ENCODE measurements around the gene SCFD1.
A peak's percentile ranks its signal among the peaks of the same experiment; 100 is the strongest.
"Not testable (repeated sequence)": the region's sequence is repeated elsewhere in the genome, so short reads cannot be mapped to it uniquely, and the experiment has no call there.

Gene SCFD1, protein sequence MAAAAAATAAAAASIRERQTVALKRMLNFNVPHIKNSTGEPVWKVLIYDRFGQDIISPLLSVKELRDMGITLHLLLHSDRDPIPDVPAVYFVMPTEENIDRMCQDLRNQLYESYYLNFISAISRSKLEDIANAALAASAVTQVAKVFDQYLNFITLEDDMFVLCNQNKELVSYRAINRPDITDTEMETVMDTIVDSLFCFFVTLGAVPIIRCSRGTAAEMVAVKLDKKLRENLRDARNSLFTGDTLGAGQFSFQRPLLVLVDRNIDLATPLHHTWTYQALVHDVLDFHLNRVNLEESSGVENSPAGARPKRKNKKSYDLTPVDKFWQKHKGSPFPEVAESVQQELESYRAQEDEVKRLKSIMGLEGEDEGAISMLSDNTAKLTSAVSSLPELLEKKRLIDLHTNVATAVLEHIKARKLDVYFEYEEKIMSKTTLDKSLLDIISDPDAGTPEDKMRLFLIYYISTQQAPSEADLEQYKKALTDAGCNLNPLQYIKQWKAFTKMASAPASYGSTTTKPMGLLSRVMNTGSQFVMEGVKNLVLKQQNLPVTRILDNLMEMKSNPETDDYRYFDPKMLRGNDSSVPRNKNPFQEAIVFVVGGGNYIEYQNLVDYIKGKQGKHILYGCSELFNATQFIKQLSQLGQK

GRCh38 chr14:30621940-30622830, at the start of gene SCFD1:
TSS of gene SCFD1 (plus strand) at chr14:30622319. CDS start at chr14:30622339, 20 bp downstream.
- peak; percentile 94 for DNase-seq (ENCODE audit: low spot score)

GRCh38 chr14:30572771-30573170, 49.3 kb upstream of the SCFD1 start:
- no peak for DNase-seq (ENCODE audit: low spot score)

DNA sequence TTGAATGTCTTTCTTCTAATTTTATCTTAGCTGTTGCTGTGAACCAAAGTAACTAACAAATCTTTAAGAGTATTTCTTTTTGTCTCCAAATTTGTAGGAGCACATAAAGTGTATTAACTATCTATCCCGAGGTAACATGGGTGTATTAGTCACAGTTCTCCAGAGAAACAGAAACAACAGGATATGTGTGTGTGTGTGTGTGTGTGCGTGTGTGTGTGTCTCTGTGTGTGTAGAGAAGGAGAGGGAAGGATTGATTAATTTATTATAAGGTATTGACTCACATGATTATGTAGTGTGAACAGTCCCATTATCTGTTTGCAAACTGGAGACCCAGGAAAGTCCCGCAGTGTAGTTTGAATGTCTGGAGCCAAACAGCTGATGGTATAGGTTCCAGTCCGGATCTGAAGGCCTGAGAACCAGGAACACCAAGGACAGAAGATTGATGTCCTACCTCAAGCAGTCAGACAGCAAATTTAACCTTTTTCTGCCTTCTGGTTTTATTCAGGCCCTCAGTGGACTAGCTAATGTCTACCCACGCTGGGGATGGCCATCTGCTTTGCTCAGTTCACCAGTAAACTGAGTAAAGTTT, 48.8 kb upstream of the SCFD1 start:
- no peak for DNase-seq (ENCODE audit: low spot score)

- DNase-seq (ENCODE audit: low spot score), result no peak
Observed at GRCh38 chr14:30573966-30574365, 48.2 kb upstream of the SCFD1 start.

DNA sequence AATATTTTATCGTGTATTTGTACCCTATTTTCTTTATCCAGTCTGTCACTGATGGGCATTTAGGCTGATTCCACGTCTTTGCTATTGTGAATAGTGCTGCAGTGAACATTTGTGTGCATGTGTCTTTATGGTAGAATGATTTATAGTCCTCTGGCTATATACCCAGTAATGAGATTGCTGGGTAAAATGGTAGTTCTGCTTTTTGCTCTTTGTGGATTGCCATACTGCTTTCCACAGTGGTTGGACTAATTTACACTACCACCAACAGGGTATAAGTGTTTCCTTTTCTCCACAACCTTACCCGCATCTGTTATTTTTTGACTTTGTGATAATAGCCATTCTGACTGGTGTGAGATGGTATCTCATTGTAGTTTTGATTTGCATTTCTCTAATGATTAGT, 47.3 kb upstream of the SCFD1 start:
- DNase-seq (ENCODE audit: low spot score), result not testable (repeated sequence)

DNA sequence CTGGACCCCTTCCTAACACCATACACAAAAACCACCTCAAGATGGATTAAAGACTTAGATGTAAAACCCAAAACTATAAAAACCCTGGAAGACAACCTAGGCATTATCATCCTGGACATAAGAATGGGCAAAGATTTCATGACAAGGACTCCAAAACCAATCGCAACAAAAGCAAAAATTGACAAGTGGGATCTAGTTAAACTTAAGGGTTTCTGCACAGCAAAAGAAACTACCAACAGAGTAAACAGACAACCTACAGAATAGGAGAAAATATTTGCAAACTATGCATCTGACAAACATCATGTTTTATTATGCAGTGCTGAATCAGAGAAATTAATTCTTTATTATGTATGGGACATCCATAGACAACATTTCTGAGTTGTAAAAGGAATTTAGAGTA, 45.8 kb upstream of the SCFD1 start:
- not testable (repeated sequence) for DNase-seq (ENCODE audit: low spot score)

DNA sequence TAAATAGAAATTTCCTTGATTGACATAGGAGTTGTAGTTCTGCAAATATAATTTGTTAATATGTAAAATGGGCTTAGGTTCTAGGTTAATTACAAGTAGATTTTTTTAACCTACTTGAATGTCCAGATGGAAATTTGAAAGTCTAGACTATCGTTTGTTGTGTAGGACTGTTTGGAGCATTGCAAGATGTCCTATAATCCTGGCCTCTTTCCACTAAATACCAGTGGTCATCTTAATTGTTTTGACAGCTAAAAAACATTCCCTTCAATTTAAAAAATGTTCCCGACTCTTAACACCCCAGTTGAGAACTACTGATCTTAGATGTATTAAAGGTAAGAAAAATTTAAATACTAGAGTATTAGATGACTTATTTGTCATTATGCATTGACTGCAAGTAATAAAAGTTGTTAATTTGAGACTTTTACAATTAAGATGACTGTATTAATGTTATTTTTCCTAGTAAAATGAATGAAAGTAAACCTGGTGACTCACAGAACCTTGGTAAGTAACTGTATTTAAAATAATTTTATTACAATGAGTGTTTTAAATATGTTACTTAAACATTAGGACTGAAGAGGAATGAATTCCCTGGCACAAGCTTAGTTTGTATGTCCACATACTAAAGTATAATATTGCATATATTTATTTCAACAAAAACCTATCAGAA, 41.4 kb upstream of the SCFD1 start:
- no peak for DNase-seq (ENCODE audit: low spot score)

DNA sequence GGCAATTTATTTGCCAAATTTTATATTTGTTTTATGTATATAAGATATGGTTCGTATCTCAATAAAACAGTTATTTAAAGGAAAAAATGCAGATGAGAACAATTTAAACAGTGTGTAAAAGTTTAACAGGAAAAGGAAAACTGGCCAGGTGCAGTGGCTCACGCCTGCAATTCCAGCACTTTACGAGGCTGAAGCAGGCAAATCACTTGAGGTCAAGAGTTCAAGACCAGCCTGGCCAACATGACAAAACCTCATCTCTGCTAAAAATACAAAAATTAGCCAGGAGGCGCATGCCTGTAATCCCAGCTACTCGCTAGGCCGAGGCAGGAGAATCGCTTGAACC, 40.9 kb upstream of the SCFD1 start:
- no peak for DNase-seq (ENCODE audit: low spot score)

DNA sequence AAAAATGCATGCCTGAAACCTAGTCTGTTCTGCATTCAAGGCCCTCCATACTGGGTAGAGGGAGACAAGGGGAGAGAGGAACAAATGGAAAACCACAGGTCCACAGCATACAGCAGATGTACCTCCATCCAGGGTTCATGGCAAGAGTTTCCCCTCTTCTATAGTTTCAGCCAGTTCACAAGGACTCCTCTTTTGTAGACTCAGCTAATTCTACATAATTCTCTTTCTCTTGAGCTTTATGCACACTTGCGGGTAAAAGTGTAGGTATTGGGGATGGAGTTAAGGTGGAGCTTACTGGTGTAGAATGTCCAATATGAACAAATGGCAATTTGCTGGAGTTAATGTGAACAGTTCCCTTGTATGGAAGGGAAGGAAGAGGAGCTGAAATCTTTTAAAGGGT, 39.7 kb upstream of the SCFD1 start:
- no peak for DNase-seq (ENCODE audit: low spot score)

DNA sequence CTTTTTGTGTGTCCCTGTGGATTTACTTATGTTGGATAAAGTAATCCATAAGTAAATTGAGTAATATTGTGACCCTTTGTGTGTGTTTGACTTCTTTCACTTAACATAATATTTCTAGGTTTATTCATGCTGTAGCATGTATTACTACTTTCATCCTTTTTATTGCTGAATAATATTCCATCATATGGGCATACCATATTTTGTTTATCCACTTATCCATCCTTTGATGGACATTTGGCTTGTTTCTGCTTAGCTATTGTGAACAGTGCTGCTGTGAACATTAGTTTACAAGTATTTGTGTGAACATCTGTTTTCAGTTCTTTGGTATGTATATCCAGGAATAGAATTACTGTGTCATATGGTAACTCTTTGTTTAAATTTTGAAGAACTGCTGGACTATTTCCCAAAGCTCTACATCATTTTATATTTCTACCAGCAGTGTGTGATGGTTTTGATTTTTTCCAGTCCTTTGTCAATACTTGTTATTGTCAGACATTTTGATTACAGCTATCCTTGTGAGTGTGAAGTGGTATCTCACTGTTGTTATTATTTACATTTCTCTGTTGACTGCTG, 38.0 kb upstream of the SCFD1 start:
- DNase-seq (ENCODE audit: low spot score), result no peak

DNA sequence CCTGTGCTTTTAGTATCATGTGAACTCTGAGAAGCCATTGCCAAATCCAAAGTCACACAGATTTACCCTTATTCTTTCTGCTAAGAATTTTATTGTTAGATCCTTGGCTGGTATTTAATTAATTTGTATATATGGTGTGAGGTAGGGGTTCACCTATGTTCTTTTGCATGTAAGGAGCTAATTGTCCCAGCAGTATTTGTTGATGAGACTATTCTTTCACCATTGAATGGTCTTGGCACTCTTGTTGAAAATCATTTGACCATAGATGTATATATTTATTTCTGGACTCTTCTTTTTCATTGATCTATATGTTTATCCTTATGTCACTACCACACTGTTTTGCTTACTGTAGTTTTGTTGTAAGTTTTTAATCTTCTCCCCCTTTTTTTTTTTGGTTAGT, 36.9 kb upstream of the SCFD1 start:
- DNase-seq (ENCODE audit: low spot score), result no peak

- no peak for DNase-seq (ENCODE audit: low spot score)
Observed at GRCh38 chr14:30587141-30587540, 35.0 kb upstream of the SCFD1 start.

GRCh38 chr14:30588873-30589272, 33.2 kb upstream of the SCFD1 start:
- DNase-seq (ENCODE audit: low spot score), result no peak

- DNase-seq (ENCODE audit: low spot score), result no peak
Observed at GRCh38 chr14:30596935-30597334, 25.2 kb upstream of the SCFD1 start.

DNA sequence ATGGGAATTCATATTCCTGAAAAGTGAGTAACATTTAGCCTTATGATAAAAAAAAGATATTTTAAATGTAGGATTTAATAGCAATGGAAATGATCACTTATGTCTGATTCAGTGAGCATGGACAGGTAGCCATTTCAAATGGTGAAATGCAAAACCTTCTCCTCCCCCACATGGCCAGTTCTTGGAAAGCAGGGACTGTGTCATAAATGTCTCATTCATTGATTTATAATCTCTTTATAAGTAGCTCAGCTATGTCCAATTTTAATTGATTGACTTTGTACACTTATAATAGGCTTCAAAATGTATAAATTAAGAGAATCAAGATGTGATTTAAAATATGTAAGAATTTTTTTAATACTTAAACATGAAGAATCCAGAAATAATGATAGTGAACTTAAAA, 24.6 kb upstream of the SCFD1 start:
- DNase-seq (ENCODE audit: low spot score), result no peak

- DNase-seq (ENCODE audit: low spot score), result no peak
Observed at GRCh38 chr14:30600922-30601918, 20.9 kb upstream of the SCFD1 start.

GRCh38 chr14:30603402-30603801, 18.7 kb upstream of the SCFD1 start:
- DNase-seq (ENCODE audit: low spot score), result no peak

DNA sequence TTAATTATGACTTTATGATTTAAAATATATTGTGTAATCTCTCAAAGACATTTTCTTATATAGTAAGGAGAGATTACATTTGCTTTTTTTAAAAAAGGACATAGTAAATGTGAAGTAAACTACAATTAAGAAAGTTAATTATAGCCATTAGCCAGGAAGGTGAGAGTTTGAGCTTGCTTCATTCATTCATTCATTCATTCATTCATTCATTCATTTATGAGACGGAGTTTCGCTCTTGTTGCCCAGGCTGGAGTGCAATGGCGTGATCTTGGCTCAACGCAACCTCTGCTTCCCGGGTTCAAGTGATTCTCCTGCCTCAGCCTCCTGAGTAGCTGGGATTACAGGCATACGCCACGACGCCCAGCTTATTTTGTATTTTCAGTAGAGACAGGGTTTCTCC, 17.4 kb upstream of the SCFD1 start:
- DNase-seq (ENCODE audit: low spot score), result not testable (repeated sequence)

DNA sequence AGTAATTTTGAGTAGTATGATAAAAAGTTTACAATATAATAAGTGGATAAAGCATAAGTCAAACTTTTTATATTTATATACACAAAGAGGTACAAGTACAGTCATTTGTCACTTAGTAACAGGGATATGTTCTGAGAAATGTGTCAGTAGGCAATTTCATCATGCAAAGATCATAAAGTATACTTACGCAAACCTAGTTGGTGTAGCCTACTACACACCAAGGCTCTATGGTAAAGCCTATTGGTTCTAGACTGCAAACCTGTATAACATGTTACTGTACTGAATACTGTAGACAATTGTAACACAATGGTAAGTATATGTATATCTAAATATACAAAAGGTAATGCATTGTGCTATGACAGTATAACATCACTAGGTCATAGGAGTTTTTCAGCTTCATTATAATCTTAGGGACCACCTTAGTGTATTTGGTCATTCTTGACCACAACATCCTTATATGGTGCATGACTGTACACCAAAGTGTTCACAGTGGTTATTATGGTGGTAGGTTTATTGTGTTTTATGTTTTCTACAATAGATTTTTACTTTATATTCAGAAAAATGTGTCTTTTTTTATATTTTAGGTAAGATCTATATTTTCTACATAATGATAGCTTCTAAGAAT, 14.9 kb upstream of the SCFD1 start:
- DNase-seq (ENCODE audit: low spot score), result no peak

- DNase-seq (ENCODE audit: low spot score), result peak; percentile 14
Observed at GRCh38 chr14:30608533-30609006, 13.5 kb upstream of the SCFD1 start.

Data from LoVo (cell line).